Activated CD4-positive, alpha-beta T cell treated with anti-CD3 and anti-CD28 coated beads, Interleukin-2, amount 50 U/mL, for 24 hours (primary cell): ENCODE measurements around the gene PIAS3.

Experiments used
- DNase-seq, 2 donors: peaks; one replicate each; pipeline ENCODE4 v3.0.0-alpha.2; 2020; ENCODE audit warnings: low read depth in 1 of 2, low spot score in 1 of 2

PIAS3 gene

GRCh38 chr1:145858901-145859490 lies at the start of gene PIAS3:
TSS of gene PIAS3 (minus strand) at chr1:145859081. CDS start at chr1:145858990, 91 bp downstream.
- peak; percentile 57 to 75 for DNase-seq

- no peak for DNase-seq
Measured at GRCh38 chr1:145908653-145909052, 49.8 kb upstream of the PIAS3 start.

GRCh38 chr1:145906954-145907753 lies 48.3 kb upstream of the PIAS3 start:
- no peak for DNase-seq

GRCh38 chr1:145901312-145902021 lies 42.6 kb upstream of the PIAS3 start:
- no peak for DNase-seq

GRCh38 chr1:145898756-145899155 lies 39.9 kb upstream of the PIAS3 start:
- DNase-seq: no peak

- no peak for DNase-seq
Measured at GRCh38 chr1:145897969-145898368, 39.1 kb upstream of the PIAS3 start.

GRCh38 chr1:145895471-145895870 lies 36.6 kb upstream of the PIAS3 start:
- no peak for DNase-seq

- no peak for DNase-seq
Measured at GRCh38 chr1:145893306-145894055, 34.6 kb upstream of the PIAS3 start.

- DNase-seq: no peak
Measured at GRCh38 chr1:145892486-145893087, 33.7 kb upstream of the PIAS3 start.

GRCh38 chr1:145891587-145892485 lies 33.0 kb upstream of the PIAS3 start:
- DNase-seq: peak; percentile 21 to 25

- DNase-seq: no peak
Measured at GRCh38 chr1:145891143-145891542, 32.3 kb upstream of the PIAS3 start.

- DNase-seq: no peak
Measured at GRCh38 chr1:145889722-145890121, 30.8 kb upstream of the PIAS3 start.

- DNase-seq: no peak
Measured at GRCh38 chr1:145887631-145888030, 28.8 kb upstream of the PIAS3 start.

GRCh38 chr1:145886816-145887215 lies 27.9 kb upstream of the PIAS3 start:
- DNase-seq: no peak

- DNase-seq: no peak
Measured at GRCh38 chr1:145886390-145886789, 27.5 kb upstream of the PIAS3 start.

GRCh38 chr1:145885738-145886287 lies 26.9 kb upstream of the PIAS3 start, which contains the start of gene ANKRD35:
TSS of gene ANKRD35 (minus strand) at chr1:145885866. CDS start at chr1:145885758, 108 bp downstream.
- peak; percentile 74 to 75 for DNase-seq

GRCh38 chr1:145884675-145885074 lies 25.8 kb upstream of the PIAS3 start:
- no peak for DNase-seq

GRCh38 chr1:145879775-145880174 lies 20.9 kb upstream of the PIAS3 start:
- no peak for DNase-seq

GRCh38 chr1:145878724-145879123 lies 19.8 kb upstream of the PIAS3 start:
- DNase-seq: no peak
